ENCODE results near the gene NPPA. TPM values are rescaled to one million over a fixed set of nuclear protein-coding genes. Genes with fewer than 3 reads are reported as not detected.

NPPA gene
- total RNA-seq, 1 experiment from 2014 or later, result not detected

DNA sequence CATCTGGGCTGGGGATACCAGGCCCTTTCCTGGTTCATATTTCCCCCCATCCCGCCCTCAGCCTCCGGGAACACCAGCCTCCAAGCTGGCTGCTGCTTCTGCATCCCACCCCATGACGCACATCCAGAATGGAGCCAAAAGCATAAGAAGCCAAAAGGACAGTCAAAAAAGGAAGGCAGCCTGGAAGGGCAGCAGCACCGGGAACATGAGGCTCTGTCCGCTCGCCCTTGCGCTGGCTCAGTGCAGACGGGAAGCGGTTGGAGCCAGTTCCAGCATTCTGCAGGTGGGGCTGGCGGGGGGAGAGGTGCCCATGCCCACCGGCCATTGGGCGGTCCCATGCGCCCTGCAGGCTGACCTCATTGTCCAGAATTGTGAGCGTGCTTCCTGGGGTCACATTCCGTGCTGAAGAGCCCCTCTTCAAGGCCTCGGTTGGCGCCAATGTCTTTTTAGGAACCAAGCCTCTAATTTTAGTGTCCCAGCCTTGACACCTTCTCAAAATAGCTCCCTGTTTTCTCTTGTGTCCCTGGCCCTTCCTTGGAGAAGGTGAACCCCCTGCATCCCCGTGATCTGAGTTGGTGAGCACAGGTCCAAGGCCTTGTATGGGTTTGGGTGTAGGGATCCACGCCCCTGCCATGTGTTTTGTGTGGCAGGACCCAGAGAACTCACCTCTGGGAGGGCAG lies 39.5 kb upstream of the NPPA start:
- Mint-ChIP-seq H3K4me1 (peaks cover 10 to 23% of the 10 kb centered on the region in 2 experiments), H3K9me3 (peaks cover 0 to under 1% of the 10 kb centered on the region in 2 experiments; a peak in 2 of 5 replicates), H3K4me3 (no peak overlapping the region), H3K27ac (no peak overlapping the region; a peak in 1 of 7 replicates), H3K27me3 (ENCODE audit: low read depth) (no peaks in the 10 kb centered on the region; the same call in 1 of the 2 replicates), H3K36me3 (ENCODE audit: insufficient read depth in 1 of 3, low read depth in 3 of 3) (0 out of 7 replicates have a peak, but pooled peaks cover 0 to 2% (median 0%) of the 10 kb centered on the region in 3 experiments)
- no peak overlapping the region for H2AK5ac ChIP-seq (ENCODE audit: insufficient read length, low read length)
- H3K4me1 ChIP-seq (ENCODE audit: insufficient read depth, low read length), result peaks cover 2% of the 10 kb centered on the region; the same call in 1 of the 2 replicates
- H2BK5ac ChIP-seq (ENCODE audit: insufficient read length, low read length), result no peak overlapping the region
- no peaks in the 10 kb centered on the region for H3K79me1 ChIP-seq (ENCODE audit: insufficient read depth, low read depth, low read length, poor library complexity, severe bottlenecking)
- H4K5ac ChIP-seq (ENCODE audit: insufficient read length, low read depth, low read length), result no peak overlapping the region
- H3T11ph ChIP-seq (ENCODE audit: low read length), result no peak overlapping the region
- H3K9ac ChIP-seq (ENCODE audit: extremely low read depth, insufficient read length, low read length), result no peak overlapping the region
- TF ChIP-seq CTCF (conservative IDR thresholded peaks at IDR 0.05), result no peak
- H3K23me2 ChIP-seq (ENCODE audit: insufficient read length, low read depth, low read length, poor library complexity, severe bottlenecking), result no peaks in the 10 kb centered on the region
- H4K8ac ChIP-seq (replicated peaks; ENCODE audit: insufficient read length, low read depth, low read length), result no peak overlapping the region
- no peaks in the 10 kb centered on the region for H3K79me2 ChIP-seq (ENCODE audit: insufficient read depth, low read length)
- no peaks in the 10 kb centered on the region for H4K20me1 ChIP-seq (ENCODE audit: control insufficient read depth, insufficient read depth, insufficient read length)
- no peaks in the 10 kb centered on the region for H3K27me3 ChIP-seq (ENCODE audit: insufficient read depth, low read length)
- H4K91ac ChIP-seq (ENCODE audit: insufficient read length, low read depth, low read length), result no peak overlapping the region
- no peak overlapping the region for H3K23ac ChIP-seq (ENCODE audit: insufficient read length, low read depth, low read length)
- no peak overlapping the region for H2BK12ac ChIP-seq (ENCODE audit: insufficient read length, low read depth, low read length)
- WGBS (ENCODE audit: extremely low coverage, insufficient read length, low lambda C conversion rate), result no CpG with 5 or more reads among the region's 19 CpGs
- H2BK120ac ChIP-seq (ENCODE audit: low read depth, low read length, poor library complexity, severe bottlenecking), result no peak overlapping the region
- no peak for DNase-seq
- no peak overlapping the region for H3K4me2 ChIP-seq (ENCODE audit: insufficient read depth, insufficient read length, low read length)
- H2BK20ac ChIP-seq (ENCODE audit: low read depth, low read length, poor library complexity, severe bottlenecking), result no peak overlapping the region
- H2AFZ ChIP-seq (ENCODE audit: low read length), result no peak overlapping the region
- H3K4ac ChIP-seq (ENCODE audit: low read depth, low read length), result no peak overlapping the region
- H3K9me3 ChIP-seq (ENCODE audit: control insufficient read depth, low read depth, low read length), result no peaks in the 10 kb centered on the region
- H2BK15ac ChIP-seq (ENCODE audit: low read depth, low read length), result no peak overlapping the region
- no peak overlapping the region for H3K27ac ChIP-seq (ENCODE audit: insufficient read length, low read depth, low read length)
- H3K56ac ChIP-seq (ENCODE audit: insufficient read length, low read depth, low read length), result peak overlapping the region; percentile 55
- H3K18ac ChIP-seq (ENCODE audit: insufficient read length, low read depth, low read length), result no peak overlapping the region
- H3K14ac ChIP-seq (ENCODE audit: insufficient read depth, low read length), result no peak overlapping the region

Data from H9 (cell line).